NB4 (cell line): ENCODE measurements around the gene ARID2.
A peak's percentile ranks its signal among the peaks of the same experiment; 100 is the strongest.

Source experiments
- DNase-seq: peaks from one replicate; pipeline ENCODE4 v3.0.0; 2010; ENCODE audit warnings: low read depth
- H3K4me3 ChIP-seq: one replicate; pipeline ENCODE4 v1.5.1; 2011; ENCODE audit warnings: mild to moderate bottlenecking, low read depth, low read length, moderate library complexity
- CTCF ChIP-seq: IDR thresholded peaks from one replicate; pipeline ENCODE4 v1.5.1; 2012; ENCODE audit warnings: low read depth, low read length
- MAX ChIP-seq: IDR thresholded peaks from 2 replicates; pipeline ENCODE4 v1.6.1; 2011; ENCODE audit warnings: low read depth, low read length
- MYC ChIP-seq: IDR thresholded peaks from 2 replicates; pipeline ENCODE4 v1.6.1; 2011; ENCODE audit warnings: low read depth, low read length
- POLR2A ChIP-seq: IDR thresholded peaks from 2 replicates; pipeline ENCODE4 v1.6.1; 2011; ENCODE audit warnings: mild to moderate bottlenecking; ENCODE audit not compliant: insufficient read length; ENCODE audit errors: extremely low read depth

ARID2 gene

GRCh38 chr12:45727301-45727979 is 2.1 kb upstream of the ARID2 start:
- TF ChIP-seq CTCF (no peak), POLR2A (peak; percentile 86), MAX (peak; percentile 92), MYC (peak; percentile 94)
- H3K4me3 ChIP-seq, result peak overlapping the region; percentile 96
- peak; percentile 100 for DNase-seq

GRCh38 chr12:45727980-45728629 is 1.4 kb upstream of the ARID2 start:
- peak overlapping the region; percentile 83 for H3K4me3 ChIP-seq
- TF ChIP-seq MYC, result no peak
- TF ChIP-seq POLR2A, result no peak
- DNase-seq, result no peak

GRCh38 chr12:45728630-45729232 is 775 bp upstream of the ARID2 start:
- TF ChIP-seq MYC, result peak; percentile 94
- peak; percentile 96 for TF ChIP-seq POLR2A
- peak; percentile 72 for TF ChIP-seq CTCF
- TF ChIP-seq MAX, result peak; percentile 87
- peak overlapping the region; percentile 83 for H3K4me3 ChIP-seq
- peak; percentile 99 for DNase-seq

- no peak for DNase-seq
- peak overlapping the region; percentile 77 for H3K4me3 ChIP-seq
- TF ChIP-seq POLR2A (no peak), MAX (no peak), MYC (no peak), CTCF (no peak)
Observed at GRCh38 chr12:45730084-45730347, 510 bp downstream of the ARID2 start.

- peak overlapping the region; percentile 91 for H3K4me3 ChIP-seq
- DNase-seq, result peak; percentile 78
- TF ChIP-seq MYC (0 out of 2 replicates have a peak, but pooled peaks have one; percentile 27), POLR2A (peak; percentile 29), CTCF (no peak), MAX (no peak)
Observed at GRCh38 chr12:45730348-45731189, 1.1 kb downstream of the ARID2 start.

- H3K4me3 ChIP-seq, result peak overlapping the region; percentile 91
- TF ChIP-seq POLR2A (no peak), MAX (no peak), CTCF (no peak), MYC (no peak)
- DNase-seq, result no peak
Observed at GRCh38 chr12:45731190-45731775, 1.8 kb downstream of the ARID2 start.
